ENCODE measurements around the gene CRYBG2.
A peak's percentile ranks its signal among the peaks of the same experiment; 100 is the strongest.
"Not testable (repeated sequence)": the region's sequence is repeated elsewhere in the genome, so short reads cannot be mapped to it uniquely, and the experiment has no call there.

Gene CRYBG2

DNA sequence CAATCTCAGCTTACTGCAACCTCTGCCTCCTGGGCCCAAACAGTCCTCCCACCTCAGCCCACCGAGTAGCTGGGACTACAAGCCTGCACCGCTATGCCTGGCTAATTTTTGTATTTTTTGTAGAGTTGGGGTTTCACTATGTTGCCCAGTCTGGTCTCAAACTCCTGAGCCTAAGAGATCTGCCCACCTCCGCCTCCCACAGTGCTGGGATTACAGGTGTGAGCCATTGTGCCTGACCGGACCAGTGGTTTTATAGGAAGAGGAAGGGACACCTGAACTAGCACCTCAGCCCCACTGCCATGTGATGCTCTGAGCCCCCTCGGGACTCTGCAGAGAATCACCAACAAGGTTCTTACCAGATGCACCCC lies 4.1 kb downstream of the CRYBG2 start:
- DNase-seq = no peak

DNA sequence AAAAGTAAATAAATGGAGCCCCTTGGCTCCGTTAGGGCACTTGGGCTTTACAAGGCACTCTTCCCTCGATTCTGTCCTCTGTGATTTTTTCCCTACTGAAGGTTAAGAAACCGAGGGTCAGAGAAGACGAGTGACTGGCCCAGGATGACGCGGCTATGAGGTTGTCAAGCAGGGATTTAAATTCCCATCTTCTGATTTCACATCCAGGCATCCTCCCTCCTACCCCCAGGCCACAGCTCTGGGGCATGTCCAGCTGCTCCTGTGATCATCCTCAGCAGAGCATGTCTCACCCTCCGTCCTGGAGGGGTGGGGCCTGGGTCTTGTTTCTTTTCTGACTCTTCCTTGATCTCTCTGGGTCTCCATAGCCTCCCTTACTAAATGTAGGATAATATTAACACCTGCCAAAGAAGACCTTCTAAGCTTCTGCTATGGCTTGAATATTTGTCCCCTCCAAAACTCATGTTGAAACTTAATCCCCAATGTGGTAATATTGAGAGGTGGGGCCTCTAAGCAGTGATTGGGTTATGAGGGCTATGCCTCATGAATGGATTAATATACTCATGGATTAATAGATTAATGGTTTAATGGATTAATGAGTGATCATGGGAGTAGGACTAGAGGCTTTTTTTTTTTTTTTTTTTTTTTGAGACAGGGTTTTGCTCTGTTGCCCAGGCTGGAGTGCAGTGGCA lies 4.6 kb downstream of the CRYBG2 start:
- DNase-seq = no peak

DNA sequence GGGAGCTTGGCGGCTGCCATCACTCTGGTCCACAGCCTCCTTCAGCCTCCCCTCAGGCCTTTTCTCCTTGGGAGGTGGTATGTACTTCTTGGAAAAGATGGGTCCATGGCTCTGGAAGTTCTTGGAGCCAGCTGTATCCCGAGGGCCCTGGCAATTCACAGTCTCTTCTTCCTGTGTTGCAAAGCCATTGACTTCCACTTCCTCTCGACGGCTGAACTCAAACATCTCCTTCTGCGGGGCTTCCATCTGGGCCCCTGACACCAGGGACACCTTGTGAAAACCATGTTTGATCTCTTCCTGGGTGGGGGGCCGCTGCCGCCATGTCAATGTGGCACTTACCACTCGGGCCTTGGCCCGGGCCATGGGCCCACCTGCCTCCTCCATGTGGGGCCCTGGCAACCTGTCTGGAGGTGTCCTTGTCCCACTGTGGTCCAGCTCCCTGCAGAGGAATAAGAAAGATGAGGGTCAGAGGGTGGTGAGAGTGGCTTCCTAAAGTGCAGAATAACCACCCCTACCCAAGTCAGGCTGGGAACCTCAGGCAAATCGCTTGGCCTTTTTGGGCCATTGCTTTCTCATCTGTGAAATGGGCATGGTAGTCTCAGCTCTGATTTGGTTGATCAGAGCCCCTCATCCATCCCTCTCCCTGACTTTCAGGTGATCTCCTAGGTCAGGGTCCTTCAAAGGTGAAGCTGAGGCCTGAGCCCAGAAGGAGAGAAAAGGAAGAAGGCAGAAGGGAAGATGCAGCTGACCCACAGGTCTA lies 7.5 kb downstream of the CRYBG2 start:
- DNase-seq = no peak

DNA sequence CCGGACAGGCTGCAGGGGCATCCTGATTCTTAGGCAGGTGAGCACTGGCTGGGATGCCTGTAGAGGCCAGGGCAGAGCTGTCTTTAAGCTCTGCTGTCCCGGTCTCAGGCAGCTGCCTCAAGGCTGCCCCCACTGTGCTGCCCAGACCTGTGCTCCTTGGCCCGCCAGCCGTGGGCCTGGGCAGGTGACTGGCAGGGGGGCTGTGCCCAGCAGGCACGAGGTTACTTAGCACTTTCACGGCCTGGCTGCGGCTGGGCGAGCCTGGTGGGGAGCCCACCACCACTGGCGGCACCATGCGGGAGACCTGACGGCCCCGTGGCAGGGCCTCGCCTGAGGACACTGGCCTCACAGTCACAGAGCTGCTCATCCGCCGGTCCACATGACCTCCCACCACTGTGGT lies 8.2 kb downstream of the CRYBG2 start:
- no peak for DNase-seq

DNA sequence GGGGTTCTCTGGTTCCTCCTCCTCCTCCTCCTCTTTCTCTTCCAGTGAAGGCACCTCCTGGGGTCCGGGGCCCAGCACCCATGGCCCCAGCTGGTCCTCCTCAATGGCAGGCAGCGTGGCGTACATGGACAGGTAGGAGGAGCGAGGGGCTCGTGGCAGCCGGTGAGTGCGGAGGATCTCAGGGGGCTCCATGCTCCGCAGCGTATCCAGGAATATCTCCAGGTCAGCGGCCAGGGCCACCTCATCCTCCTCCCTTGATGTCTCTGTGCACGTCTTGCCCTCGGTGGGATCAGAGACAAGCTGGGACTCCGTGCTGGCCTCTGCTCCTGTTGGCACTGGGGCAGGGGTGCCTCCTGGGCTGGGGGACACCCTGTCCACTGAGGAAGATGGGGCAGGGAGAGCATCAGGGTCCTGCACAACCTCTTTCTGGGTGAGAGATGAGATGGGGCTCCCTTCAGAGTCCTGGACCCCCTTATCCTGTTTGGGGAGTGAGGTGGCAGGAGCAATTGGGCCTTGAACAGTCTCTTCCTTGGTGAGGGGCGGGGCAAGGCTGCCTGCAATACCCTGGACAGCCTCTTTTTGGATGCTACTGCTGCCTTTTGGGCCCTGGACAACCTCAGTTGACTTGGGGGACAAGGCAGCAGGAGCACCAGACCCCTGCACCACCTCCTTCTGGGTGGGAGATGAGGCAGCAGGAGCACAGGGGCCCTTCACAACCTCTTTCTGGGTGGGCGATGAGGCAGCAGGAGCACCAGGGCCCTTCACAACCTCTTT lies 9.6 kb downstream of the CRYBG2 start:
- DNase-seq = no peak

DNA sequence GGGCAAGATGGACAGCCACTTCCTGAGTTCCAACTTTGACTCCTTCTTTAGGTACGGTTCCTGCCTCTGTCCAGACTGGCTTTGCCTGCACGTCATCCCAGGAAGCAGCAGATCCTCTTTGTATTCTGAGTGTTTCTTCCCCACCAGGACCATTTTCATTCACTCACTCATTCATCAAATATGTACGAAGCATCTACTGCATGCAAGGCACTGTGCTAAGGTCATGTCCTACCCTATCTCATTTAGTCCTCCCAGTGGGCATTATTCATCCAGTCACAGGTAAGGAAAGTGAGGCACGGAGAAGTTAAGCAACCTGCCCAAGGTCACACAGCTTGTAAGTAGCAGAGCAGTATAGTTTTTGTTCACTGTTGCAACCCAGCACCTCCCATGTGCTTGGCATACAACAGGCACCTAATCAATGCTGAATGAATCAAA lies 13.9 kb downstream of the CRYBG2 start:
- no peak for DNase-seq

DNA sequence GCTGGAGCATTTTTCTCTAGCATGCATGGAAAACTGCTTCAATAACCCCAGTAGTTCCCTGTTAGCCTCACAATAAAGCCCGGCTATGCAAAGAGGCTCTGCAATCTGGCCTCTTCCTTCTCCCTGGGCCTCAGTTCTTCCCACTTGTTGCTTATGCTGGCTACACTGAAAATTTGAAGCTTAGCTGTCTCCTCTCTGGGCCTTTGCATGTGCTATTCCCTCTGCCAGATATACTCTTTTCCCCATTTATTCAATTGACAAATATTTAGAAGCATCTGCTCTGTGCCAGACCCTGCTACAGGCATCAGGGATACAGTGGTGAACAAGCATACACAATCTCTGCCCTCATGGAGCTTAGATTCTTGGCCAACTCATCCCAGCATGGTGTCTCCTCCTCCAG lies 15.3 kb downstream of the CRYBG2 start:
- DNase-seq = no peak

DNA sequence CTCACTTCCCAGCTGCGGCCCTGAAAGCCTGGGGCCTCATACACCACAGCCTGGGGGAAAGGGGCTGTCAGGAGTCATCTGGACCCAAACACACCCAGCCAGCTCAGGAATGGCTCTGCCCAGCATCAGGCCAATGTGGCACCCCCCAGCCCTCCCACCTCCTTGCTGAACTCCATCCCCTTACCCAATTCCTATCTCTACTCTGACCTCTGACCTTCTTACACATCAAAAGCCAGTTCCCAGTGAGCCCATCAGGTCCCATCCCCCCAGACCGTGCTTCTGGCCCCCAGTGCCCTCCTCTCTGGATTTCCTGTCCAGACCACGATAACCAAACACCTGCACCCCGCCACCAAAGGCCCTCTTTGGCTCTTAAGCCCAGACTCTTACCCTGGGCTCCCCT lies 16.3 kb downstream of the CRYBG2 start:
- DNase-seq = no peak

DNA sequence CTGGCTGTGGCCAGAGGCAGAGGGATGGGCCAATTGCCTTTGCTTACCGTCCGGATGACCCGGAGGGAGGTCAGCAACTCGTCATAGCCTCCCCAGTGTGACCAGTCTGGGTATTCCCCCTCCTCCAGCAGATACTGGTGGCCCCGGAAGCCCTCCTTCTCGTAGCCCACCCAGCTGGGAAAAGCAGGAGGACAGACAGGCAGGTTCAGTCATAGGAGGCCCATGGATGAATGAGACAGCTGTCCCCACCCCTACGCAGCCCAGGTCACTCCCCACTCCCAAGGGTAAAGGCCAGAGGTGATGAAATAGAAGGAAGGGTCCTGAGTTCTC lies 16.8 kb downstream of the CRYBG2 start:
- DNase-seq = no peak

DNA sequence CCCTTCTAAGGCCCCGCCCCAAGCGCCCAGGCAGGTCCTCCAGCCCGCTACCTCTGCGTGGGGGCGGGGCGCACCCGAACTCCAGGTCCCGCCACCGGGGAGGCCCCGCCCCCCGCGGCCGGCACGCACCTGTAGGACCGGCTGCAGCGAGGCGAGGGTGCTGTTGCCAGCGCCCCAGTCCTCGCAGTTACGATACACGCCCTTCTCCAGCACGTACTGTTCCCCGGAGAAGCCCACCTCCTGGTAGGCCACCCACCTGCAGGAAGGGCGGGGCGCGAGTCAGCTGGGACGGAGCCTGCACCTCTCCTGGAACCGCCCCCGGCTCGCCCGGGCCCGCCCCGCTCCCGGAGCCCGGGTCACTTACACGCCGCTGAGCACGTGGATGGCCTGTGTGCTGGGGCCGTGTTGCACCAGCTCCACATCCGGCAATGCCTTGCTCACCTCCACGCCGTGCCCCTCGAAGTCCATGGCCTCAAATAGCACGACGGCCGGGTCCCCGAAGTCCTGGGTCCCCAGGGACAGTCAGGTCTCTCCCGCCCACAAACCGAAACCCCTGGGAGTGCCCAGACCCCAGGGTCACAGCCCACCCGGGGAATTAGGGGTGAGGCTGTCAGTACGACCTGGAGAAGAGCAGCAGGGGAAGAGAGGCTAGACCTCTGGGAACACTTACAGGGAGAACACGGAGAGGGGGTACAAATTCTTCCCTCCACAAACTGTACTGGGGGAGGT lies 17.3 kb downstream of the CRYBG2 start:
- DNase-seq = peak; percentile 37

DNA sequence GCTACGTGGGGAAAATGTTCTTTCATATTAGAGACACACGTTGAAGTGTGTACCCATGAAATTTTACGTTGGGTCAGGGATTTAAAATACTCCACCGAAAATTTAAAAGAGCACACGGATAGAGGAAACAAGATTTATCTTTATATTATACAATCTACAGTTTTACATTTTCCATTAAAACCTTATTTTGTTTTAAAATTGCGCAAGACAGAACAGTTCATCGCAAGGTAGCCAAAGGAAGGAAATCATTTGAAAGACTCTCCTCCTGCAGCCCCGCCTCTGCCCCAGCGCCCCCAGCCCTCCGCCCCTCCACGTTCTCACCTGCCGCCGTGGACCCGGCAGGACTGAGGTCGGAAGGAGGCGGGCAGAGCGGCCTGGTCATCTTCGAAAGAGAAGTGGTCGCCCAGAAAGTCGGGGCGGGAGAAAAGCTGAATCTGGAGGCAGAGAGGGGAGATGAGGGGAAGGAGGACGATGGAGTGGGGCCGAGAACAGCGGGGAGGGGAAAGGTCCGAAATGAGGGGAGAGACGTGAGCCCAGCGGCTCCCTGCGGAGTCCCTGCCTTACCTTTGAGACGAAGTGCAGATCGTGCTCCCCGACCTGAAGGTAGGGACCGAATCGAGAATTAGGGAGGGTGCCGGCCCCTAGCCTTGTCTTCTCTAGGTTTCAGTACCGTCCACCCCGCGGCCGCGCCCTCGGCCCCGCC lies 18.0 kb downstream of the CRYBG2 start:
- DNase-seq = peak; percentile 37

DNA sequence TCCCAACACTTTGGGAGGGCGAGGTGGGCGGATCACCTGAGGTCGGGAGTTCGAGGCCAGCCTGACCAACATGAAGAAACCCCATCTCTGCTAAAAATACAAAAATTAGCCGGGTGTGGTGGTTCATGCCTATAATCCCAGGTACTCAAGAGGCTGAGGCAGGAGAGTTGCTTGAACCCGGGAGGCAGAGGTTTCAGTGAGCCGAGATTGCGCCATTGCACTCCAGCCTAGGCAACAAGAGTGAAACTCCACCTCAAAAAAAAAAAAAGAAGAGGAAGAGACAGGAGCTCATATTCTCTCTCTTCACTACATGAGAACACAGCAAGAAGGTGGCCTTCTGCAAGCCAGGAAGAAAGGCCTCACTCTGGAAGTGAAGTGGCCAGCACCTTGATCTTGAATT lies 20.6 kb downstream of the CRYBG2 start:
- not testable (repeated sequence) for DNase-seq

DNA sequence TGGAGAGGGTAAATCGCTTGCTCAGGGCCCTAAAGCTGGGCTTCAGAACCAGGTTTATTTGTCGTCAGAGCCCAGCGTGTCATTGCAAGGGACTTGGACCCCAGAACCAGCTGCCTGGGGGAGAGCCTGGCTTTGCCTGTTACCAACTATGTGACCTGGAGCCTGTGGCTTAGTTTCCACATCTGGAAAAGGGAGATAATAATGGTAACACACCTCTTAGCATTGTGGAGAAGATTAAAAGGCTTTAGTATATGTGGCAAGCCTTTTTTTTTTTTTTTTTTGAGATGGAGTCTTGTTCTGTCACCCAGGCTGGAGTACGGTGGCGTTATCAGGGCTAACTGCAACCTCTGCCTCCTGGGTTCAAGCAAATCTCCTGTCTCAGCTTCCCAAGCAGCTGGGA lies 23.7 kb downstream of the CRYBG2 start:
- no peak for DNase-seq

DNA sequence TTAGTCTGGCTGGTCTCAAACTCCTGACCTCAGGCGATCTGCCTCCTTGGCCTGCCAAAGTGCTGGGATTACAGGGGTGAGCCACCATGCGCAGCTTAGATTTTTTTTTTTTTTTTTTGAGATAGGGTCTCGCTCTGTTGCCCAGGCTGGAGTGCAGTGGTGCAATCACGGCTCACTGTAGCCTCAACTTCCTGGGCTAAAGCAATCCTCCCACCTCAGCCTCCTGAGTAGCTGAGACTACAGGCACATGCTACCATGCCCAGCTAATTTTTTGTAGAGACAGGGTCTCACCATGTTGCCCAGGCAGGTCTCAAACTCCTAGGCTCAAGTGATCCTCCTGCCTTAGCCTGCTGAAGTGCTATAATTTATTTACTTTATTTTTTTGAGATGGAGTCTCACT lies 24.6 kb downstream of the CRYBG2 start:
- DNase-seq = not testable (repeated sequence)

DNA sequence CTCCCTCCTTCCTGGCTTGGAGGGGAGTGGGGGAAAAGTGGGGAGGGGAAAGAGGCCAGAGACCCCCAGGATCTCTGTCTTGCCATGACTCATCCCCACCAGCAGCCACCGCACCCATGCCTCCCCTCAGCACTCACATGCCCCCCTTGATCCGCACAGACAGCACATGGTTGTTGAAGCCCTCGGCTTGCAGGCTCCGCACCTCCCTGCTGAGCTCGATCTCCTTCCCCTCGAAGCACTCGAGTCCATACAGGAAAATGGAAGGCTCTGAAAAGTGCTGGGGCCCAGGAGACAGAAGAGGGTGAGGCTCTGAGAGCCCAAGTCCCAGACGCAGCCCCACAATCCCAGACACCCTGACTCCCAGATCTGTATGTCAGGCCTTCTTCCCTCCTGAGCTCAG lies 25.3 kb downstream of the CRYBG2 start:
- no peak for DNase-seq

DNA sequence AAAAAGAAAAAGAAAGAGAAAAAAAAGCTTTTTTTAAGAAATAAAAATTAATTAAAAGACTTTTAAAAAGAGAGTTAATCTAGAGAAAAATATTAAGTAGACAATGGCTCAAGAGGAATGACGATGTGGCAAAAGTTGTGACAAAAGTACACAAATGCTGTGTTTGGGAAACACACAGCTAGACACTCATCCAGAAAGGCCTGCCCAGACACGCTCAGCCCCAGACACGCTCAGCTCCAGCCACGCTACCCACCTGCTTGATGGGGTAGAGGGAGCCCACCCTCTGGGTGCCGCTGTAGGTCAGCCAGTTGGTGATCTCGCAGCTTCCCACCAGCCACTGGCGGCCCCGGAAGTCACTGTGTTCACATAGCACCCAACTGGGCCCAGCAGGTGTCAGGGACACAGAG lies 26.0 kb downstream of the CRYBG2 start:
- no peak for DNase-seq

DNA sequence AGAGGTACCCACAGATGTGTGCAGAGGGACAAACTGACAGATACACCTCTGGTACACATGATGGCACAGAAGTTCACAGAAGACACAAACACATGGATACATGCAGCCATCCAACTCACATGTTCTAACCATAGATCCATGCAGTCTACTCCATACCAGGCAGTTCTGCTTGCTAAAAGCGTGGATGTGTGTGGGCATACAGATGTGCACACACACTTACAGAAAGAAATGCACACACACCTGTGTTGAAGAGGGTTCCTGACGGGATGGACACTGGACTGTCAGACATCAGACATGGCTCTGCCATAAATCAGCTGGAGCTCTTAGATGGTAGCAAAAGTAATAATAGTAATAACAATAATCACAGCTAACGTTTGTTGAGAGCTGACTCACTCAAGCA lies 29.4 kb downstream of the CRYBG2 start:
- no peak for DNase-seq

DNA sequence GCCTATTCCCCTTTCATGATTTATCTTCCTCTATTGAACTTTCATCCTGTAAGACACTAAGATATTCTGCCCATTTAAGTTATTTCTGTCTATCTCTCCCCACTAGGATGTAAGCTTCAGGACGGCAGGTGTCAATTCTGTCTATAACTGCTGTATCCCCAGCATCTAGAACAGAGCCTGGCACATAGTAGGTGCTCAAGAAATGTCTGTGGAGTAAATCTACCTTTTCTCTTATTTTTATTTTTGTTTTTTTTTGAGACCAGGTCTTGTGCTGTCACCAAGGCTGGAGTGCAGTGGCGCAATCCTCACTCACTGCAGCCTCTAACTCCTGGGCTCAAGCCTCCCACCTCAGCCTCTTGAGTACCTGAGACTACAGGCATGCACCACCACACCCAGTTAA lies 30.5 kb downstream of the CRYBG2 start:
- DNase-seq = no peak

DNA sequence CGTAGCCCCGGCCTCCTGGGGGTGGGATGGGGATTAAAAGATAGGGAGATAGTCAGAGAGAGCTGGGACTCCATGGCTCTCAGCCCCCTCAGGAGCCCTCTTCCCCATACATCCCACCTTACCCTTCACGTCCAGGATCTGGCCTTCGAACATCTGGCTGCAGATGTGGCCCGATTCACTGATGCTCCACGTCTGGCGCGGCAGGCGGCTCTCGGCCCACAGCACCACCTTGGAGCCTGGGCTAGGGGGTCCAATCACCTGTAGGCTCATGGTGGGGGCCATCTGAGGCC lies 31.9 kb downstream of the CRYBG2 start:
- DNase-seq = no peak

DNA sequence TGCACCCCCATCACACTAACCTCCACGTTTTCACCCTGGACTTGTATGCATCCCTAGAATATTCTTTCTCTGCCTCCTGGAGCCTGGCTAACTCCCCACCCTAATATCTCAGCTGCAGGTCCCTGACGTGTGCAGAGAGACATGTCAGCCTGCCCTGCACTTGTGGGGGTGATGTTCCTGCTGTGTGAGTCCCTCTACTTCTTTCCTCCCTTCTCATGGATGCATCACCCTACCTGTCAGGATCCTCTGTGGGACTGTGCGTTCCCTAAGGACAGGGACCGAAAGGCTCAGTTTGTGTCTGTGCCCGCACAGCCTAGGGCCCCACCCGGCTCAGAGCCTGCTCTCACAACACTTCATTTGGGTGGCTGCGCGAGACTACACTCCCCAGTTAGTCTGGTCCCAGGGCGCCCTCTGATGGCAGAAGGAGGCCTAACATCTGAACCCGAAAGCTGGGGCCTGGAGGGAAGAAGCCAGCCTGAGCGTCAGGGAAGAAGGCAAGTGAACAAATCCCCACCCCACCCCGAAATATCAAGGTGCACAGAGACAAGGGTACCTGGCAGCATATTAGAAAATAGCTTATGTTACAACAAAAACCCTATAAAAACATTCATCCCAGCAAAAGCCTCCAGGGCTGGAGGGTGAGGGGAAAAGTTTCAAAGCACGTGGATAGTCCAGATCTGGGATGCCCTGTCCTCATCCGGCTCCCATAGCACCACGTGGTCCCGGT lies 32.5 kb downstream of the CRYBG2 start:
- no peak for DNase-seq

DNA sequence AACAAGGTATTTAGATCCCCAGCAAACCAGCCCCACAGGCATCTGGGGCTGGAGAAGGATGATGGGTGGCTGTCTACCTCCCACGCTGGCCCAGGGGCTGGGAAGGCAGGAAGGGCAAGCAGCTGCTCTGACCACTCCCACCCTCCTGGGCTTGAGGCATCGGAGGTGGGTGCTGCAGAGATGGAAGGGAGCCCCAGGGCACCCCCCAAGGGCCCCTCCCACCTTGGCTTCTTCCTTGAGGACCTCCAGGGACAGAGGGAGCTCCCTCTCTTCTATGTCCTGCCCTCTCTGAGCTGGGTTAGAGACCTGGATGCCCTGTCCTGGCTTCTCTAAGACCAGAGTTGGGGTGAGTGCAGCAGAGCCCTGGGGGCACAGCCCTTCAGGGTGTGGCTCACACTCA lies 33.0 kb downstream of the CRYBG2 start:
- no peak for DNase-seq

DNA sequence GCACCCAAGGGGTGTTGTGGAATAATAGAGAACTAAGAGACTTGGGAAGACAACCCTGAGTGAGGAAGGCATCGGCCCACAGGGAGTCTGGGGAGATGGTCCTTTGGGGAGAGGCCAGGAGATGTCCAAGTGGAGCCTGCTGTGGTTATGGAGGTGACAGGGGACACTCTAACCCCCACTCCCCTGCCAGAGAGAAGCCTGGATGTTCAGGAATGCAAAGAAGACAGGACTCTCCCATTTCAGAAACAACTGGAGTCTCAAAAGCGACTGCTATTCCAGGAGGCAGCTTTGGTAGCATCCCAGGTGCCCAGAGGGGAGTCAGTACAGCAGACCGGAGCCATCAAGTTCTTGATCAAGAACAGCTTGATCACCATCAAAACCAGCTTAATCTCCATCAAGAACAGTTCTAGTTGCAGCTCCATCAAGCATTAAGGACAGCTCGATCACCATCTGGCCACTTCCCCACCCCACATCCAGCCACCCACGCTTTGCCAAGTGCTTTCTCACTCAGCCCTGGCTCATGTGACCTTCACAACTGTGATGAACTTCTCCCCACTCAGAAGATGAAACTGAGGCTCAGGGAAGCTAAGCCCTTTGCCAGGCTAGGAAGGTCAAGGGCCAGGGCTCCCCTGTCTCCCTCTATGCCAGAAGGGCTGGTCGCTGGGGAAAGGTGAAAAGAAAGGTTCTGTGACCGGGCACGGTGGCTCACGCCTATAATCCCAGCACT lies 35.4 kb downstream of the CRYBG2 start:
- no peak for DNase-seq

Data from NCI-H187 treated with DMSO at 0.1 percent for 48 hours (cell line).